Pons (tissue), 1 donor: ENCODE results near the gene TMEM123.

Source experiments
- DNase-seq: peaks from one replicate; pipeline ENCODE4 v3.0.0-alpha.2; 2016; ENCODE audit warnings: low spot score

TMEM123 gene

DNA sequence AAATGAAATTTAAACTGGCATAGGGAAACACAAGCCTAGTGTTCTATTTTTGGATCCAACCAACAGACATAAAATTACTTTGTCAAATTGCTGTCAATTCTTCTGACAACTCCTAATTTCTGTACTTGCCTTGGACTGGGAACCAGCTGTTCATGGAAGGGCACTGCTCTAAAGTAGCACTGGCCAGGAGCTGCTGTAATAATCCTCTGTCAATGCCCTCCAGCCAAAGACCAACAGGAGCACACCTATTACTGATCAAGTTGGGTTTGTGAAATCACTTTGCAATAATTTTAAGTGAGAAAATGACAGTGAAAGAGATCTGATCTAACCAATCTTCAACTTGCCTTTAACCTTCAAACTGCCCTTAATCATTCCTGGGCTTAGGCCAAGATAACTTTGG is 18.9 kb upstream of the TMEM123 start:
- no peak for DNase-seq

DNA sequence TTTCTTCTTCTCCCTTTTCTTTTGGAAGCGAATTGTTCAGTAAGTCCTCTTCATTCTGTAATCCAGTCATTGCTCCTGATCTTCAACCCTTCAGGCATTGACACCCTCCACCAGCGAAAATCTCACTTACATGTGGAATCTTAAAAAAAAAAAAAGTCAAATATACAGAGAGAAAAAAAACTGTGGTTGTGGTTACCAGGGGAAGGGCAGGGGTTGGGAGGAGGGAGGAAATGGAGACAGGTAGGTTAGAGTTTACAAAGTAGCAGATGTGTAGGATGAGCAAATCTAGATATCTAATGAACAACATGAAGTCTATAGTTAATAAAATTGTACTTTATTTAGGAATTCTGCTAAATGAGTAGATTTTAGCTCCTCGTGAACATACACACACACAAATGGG is 17.7 kb upstream of the TMEM123 start:
- DNase-seq: no peak

- no peak for DNase-seq
These were observed 16.7 kb upstream of the TMEM123 start for GRCh38 chr11:102469196-102469821.

- no peak for DNase-seq
These were observed 16.1 kb upstream of the TMEM123 start for GRCh38 chr11:102468616-102469195.

DNA sequence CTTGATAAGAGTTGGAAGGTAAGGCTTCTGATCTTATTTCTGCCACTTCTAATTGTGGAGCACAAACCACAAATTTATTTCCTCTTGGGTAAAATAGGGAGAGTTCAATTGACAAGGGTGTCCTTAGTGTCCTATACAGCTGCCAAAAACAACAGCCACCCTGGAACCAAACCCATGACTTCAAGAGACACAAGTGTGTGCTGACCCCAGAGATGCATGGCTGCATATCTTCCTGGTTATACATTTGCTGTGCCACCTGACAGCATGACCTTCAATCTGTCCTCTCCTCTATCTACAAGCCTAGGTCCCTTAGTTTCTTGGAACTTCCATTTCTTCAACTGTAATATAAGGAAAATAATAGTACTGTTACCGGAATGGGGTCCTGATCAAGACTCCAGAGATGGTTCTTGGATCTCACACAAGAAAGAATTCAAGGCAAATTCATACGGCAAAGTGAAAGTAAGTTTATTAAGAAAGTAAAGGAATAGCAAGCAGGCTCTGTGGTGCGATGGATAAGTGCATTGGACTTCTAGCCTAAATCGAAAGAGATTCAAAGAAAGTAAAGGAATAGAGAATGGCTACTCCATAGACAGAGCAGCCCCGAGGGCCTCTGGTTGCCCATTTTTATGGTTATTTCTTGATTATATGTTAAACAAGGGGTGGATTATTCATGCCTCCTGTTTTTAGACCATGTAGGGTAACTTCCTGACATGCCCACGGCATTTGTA is 15.5 kb upstream of the TMEM123 start:
- DNase-seq: no peak

DNA sequence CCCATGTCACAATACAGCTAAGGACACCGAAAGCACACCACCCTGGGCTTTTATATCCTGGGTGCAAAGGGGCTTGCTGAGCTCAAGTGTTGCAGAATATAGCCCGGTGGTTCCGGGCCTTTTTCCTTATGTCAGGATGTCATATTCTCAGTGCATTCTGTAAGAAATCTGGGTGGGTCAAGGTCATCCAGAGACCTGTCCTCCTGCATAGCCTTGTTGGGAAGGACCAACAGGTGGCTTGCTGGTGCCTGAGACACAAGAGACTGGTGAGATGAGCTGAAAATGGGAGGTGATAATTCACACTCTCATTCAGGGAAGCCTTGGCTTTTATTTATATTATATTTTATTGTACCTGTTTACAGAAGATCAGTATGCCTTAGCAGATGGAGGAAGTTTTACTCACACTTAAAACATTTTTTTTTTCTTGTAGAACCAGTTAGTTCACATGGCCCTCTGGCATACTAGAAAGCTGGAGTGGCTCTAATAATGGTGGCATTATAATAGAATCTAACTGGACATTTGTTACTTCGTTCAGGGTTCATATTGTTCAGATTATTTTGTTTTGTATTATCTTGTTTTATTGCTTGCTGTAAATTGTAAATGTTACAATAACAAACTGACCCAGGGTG is 14.6 kb upstream of the TMEM123 start:
- DNase-seq: no peak

DNA sequence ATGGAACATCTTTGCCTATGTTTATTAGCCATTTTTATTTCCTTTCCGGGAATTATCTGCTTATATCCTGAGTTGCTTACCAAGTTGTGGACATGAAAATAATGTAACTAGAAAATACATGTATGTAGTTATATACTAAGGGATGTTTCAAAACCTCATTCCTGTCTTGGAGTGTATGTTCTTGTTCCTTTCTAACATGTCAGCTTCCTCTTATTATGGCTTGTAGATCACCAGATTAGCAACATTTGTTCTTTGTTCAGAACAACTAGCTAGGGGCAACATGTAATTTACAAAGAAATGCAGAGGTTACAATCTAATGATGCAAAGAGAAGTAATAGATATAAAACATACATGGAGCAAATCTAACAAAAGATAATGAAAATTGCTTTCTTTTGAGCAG is 13.1 kb upstream of the TMEM123 start:
- no peak for DNase-seq

GRCh38 chr11:102464859-102465500 is 12.4 kb upstream of the TMEM123 start:
- DNase-seq: no peak

DNA sequence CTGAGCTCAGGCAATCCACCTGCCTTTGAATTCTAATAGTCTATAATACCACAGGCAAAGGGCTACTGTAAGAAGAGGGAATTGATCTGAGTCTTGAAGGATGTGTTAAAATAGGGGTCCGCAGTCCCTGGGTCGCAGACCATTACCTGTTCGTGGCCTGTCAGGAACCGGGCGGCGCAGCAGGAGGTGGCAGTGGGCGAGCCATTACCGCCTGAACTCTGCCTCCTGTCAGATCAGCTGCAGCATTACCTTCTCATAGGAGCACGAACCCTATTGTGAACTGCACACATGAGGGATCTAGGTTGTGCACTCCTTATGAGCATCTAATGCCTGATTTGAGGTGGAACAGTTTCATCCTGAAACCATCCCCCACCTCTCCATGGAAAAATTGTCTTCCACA is 11.5 kb upstream of the TMEM123 start:
- no peak for DNase-seq

- DNase-seq: no peak
These were observed 10.0 kb upstream of the TMEM123 start for GRCh38 chr11:102462610-102463009.

DNA sequence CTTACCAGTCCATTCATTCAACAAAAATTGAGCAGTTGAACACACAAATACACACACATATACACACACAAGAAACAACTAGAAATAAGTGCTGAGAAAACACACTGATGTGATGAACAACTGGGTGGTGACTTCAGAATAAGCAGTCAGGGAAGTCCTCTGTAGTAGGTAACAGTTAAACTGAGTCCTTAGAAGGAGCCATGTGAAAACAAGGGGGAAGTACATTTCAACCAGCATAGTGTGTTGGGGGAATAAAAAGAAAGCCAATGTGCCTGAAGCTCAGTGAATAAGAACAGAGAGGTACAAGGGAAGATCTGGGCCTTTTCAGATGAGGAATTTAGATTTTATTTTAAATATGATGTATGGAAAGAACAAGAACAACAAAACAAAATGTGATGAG is 6.8 kb upstream of the TMEM123 start:
- DNase-seq: no peak

GRCh38 chr11:102458548-102458947 is 6.0 kb upstream of the TMEM123 start:
- DNase-seq: no peak

DNA sequence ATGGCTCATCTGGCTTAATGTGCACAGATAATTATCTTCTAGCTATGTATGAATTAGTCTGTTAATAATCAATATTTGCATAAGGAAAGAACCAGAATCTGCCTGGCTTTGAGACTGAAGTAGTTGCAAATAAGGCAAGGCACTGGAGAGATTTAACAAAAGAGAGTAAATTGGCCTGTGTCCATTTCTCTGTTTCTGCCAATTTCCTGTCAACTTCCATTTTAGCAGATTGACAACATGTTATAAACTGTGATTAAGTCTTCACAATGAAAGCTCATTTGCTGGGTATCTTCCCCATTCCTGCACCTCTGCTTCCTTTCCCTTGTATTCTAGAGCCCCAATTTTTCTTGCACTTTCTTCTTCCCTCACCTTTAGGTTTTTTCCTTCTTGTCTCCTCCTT is 5.3 kb upstream of the TMEM123 start:
- no peak for DNase-seq

DNA sequence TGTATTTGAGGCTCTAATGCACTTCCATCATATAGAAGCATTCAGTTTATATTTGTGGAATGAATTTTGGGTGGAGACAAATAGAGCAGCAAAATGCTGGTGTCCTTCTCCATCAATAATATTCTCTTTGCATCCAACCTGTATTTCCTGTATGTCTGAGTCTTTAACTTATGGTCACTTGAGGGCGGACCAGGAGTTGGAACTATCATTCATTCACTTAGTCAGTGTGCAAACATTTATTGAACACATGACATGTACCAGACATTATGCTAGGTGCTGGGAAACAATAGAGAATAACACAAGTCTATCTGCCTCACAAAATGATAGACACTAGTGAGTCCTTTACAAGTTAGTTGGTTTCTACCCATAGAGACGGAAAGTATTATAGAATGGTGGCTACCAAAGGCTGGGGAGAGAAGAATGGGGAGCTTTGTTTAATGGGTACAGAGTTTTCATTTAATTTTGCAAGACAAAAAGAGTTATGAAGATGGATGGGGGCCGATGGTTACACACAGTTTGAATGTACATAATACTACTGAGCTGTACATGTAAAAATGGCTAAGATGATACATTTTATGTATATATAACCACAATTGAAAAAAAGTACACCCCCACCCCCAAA is 4.6 kb upstream of the TMEM123 start:
- no peak for DNase-seq

GRCh38 chr11:102456381-102456780 is 3.8 kb upstream of the TMEM123 start:
- DNase-seq: no peak

DNA sequence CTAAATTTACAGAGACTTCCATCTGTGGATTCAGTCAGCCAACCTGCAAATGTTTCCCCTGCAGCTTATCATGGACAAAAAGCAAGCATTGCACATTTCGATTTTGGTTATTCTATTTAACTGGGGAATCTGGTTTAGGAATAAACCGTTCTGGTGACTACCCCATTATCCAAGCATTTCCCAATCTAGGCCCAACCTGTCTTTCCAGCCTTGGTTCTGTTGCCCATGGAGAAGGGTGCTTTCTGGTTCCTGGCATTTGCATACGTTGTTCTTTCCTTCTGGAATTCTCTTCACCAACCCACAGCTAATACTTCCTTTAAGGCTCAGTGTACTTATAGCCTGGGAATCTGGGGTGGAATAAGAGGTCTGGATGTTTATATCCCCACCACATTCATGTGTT is 1.4 kb upstream of the TMEM123 start:
- no peak for DNase-seq

DNA sequence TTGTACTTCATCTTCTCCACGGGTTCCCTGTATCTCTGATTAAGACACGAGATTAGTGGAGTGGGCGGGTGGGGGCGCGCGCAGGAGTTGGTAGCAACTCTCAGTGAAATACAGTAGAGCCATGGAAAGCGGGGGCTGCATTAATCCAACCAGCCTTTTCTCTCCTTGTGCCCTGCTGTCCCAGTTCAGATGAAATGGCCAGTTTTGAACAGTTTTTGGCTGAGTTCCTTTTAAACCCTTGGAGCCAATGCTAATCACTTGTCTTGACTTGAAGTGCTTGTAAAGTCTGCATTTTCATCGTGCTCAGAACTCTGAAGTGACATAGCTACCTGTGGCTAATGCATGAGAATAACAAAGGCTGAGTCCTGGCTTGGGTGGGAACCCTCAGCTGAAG is 734 bp upstream of the TMEM123 start:
- DNase-seq: peak; percentile 56

- peak; percentile 83 for DNase-seq
These were observed 694 bp downstream of the TMEM123 start for GRCh38 chr11:102451681-102452460.

DNA sequence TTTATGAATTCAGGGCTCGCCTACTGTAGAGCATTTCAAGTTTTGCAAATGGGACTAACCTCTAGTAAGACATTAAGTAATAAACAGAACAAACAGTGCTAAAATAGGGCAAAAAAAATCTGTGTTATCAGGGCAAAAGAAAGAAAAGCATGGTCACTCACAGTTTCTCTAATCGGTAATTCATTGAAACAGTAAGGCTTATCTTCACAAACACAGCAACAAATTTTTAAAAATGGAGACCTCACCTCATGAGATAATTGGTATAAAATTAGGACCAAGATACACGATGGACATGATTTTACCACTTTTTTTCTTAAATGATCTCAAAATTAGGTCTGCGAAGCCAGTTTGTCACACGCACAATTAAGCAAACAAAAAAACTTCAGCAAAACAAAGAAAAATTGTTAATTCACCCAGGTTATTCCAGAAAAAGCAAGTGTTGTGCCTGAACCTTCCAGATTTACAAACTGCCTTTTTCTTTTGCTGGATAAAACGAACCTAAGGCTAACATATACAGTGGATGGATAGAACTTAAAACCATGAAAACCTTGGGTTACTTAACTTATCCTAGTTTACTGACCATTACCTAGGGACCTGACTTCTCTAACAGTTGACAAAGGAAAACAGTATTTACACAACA is 1.4 kb downstream of the TMEM123 start:
- DNase-seq: peak; percentile 75

- DNase-seq: peak; percentile 67
These were observed 2.7 kb downstream of the TMEM123 start for GRCh38 chr11:102449651-102450570.
